Measurements from ENCODE around the gene GZMB. TPM values are rescaled to one million over a fixed set of nuclear protein-coding genes. Genes with fewer than 3 reads are reported as not detected.

The GZMB gene
- total RNA-seq, 1 experiment from 2014 or later, result not detected

DNA sequence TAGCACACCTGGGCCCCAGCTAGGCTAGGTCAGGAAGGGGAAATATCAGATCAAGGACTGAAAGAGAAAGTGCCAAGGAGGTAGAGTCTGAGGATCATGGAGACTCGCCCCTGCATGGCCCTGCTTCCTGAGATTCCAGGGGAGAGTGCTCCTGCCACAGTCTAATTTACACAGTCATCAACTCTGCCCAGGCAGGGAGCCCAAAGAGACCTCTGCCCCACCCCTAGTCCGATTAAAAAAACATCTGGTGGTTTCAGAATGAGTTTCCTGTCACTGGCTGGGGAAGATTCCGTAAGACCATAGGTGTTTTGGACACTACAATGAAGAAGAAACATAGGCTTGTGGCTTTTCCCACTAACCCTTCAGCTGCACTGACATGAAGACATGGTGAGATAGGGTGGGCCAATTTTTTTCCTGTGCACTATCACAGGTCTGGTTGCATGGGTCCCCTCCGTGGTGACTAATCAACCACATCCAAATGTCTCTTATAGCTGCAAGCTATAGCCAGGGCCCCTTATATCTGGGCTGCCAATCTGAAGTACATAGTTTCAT lies 31.5 kb upstream of the GZMB start:
- Histone ChIP-seq H3K79me1 (ENCODE audit: insufficient read depth, low read depth, low read length, poor library complexity, severe bottlenecking) (no peaks in the 10 kb centered on the region), H3K9ac (ENCODE audit: extremely low read depth, insufficient read length, low read length) (no peak overlapping the region), H3K56ac (ENCODE audit: insufficient read length, low read depth, low read length) (no peak overlapping the region), H3T11ph (ENCODE audit: low read length) (no peak overlapping the region), H2BK15ac (ENCODE audit: low read depth, low read length) (no peak overlapping the region), H3K4me1 (ENCODE audit: insufficient read depth, low read length) (no peaks in the 10 kb centered on the region), H2BK12ac (ENCODE audit: insufficient read length, low read depth, low read length) (no peak overlapping the region), H4K5ac (ENCODE audit: insufficient read length, low read depth, low read length) (no peak overlapping the region), H3K14ac (ENCODE audit: insufficient read depth, low read length) (no peak overlapping the region), H2BK5ac (ENCODE audit: insufficient read length, low read length) (no peak overlapping the region), H3K27me3 (ENCODE audit: insufficient read depth, low read length) (no peaks in the 10 kb centered on the region), H3K9me3 (ENCODE audit: control insufficient read depth, low read depth, low read length) (no peaks in the 10 kb centered on the region), H4K91ac (ENCODE audit: insufficient read length, low read depth, low read length) (no peak overlapping the region), H2BK20ac (ENCODE audit: low read depth, low read length, poor library complexity, severe bottlenecking) (no peak overlapping the region), H3K18ac (ENCODE audit: insufficient read length, low read depth, low read length) (no peak overlapping the region), H2AK5ac (ENCODE audit: insufficient read length, low read length) (no peak overlapping the region), H2AFZ (ENCODE audit: low read length) (no peak overlapping the region), H4K20me1 (ENCODE audit: control insufficient read depth, insufficient read depth, insufficient read length) (no peaks in the 10 kb centered on the region), H3K4me2 (ENCODE audit: insufficient read depth, insufficient read length, low read length) (no peak overlapping the region), H3K79me2 (ENCODE audit: insufficient read depth, low read length) (no peaks in the 10 kb centered on the region), H3K4ac (ENCODE audit: low read depth, low read length) (no peak overlapping the region), H4K8ac (replicated peaks; ENCODE audit: insufficient read length, low read depth, low read length) (no peak overlapping the region), H3K27ac (ENCODE audit: insufficient read length, low read depth, low read length) (no peak overlapping the region), H3K23me2 (ENCODE audit: insufficient read length, low read depth, low read length, poor library complexity, severe bottlenecking) (no peaks in the 10 kb centered on the region), H3K23ac (ENCODE audit: insufficient read length, low read depth, low read length) (no peak overlapping the region), H2BK120ac (ENCODE audit: low read depth, low read length, poor library complexity, severe bottlenecking) (no peak overlapping the region)
- Mint-ChIP-seq H3K4me3 (no peak overlapping the region), H3K36me3 (ENCODE audit: insufficient read depth in 1 of 3, low read depth in 3 of 3) (peaks cover 0 to 19% (median 0%) of the 10 kb centered on the region in 3 experiments; a peak in 2 of 7 replicates), H3K9me3 (peaks cover 0 to 68% of the 10 kb centered on the region in 2 experiments; a peak in 2 of 5 replicates), H3K27me3 (ENCODE audit: low read depth) (peaks cover 5% of the 10 kb centered on the region), H3K27ac (no peak overlapping the region), H3K4me1 (no peaks in the 10 kb centered on the region)
- DNase-seq, result no peak
- no CpG with 5 or more reads among the region's 4 CpGs for WGBS (ENCODE audit: extremely low coverage, insufficient read length, low lambda C conversion rate)
- TF ChIP-seq, protein P1, sequence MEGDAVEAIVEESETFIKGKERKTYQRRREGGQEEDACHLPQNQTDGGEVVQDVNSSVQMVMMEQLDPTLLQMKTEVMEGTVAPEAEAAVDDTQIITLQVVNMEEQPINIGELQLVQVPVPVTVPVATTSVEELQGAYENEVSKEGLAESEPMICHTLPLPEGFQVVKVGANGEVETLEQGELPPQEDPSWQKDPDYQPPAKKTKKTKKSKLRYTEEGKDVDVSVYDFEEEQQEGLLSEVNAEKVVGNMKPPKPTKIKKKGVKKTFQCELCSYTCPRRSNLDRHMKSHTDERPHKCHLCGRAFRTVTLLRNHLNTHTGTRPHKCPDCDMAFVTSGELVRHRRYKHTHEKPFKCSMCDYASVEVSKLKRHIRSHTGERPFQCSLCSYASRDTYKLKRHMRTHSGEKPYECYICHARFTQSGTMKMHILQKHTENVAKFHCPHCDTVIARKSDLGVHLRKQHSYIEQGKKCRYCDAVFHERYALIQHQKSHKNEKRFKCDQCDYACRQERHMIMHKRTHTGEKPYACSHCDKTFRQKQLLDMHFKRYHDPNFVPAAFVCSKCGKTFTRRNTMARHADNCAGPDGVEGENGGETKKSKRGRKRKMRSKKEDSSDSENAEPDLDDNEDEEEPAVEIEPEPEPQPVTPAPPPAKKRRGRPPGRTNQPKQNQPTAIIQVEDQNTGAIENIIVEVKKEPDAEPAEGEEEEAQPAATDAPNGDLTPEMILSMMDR (conservative IDR thresholded peaks at IDR 0.05), result no peak

Data from H9 (cell line).